HG02588 (cell line): ENCODE results near the gene RPS6KA4.

ENCODE experiments used
- ATAC-seq: cut with Tn5 transposase; IDR thresholded peaks from one replicate; pipeline ENCODE4 v1.9.1; 2021; ENCODE audit warnings: mild to moderate bottlenecking, moderate library complexity; ENCODE audit not compliant: unreplicated experiment

The RPS6KA4 gene

DNA sequence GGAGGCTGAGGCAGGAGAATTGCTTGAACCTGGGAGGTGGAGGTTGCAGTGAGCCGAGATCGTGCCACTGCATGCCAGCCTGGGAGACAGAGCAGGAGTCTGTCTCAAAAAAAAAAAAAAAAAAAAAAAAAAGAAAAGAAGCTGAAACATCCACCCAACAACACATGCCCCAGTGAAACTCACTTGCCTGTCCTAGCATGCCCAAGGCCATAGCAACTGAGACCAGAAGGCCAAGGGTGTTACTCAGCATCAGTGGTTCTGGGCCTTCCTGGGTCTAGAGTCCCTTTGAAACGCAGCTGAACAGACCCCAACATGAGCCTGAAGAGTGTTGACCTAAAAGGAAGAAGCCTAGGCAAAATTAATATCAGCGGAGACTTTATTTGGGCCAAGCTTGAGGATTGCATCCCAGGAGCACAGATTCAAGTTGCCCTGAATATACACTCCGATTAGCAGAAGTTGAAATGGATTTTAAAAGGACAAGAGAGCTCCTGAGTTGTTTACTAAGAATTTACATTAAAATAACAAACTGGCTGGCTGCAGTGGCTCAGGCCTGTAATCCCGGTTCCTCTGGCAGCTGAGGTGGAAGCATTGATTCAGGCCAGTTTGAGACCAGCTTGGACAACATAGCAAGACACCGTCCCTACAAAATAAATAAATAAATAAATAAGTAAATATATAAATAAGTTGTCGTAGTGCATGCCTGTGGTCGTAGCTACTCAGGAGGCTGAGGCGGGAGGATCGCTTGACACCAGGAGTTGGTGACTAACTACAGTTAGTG lies 34.1 kb upstream of the RPS6KA4 start:
- no peak for ATAC-seq

DNA sequence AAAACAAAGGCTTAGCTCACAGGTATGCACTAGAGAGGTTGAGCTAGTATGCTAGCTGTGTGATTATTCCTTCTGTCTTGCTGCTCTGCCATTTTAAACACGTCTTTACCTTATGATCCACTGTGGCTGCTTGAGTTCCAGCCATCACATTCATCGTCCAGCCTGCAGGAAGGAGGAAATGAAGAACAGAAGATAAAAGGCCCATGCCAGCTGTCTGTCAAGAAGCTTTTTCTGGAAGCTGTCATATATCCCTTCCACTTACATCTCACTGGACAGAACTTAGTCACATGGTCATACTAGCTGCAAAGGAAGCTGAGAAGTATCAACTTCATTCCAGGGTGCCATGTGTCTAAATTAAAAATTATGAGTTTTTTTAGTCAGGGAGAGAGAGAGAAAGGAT lies 31.6 kb upstream of the RPS6KA4 start:
- ATAC-seq, result no peak

DNA sequence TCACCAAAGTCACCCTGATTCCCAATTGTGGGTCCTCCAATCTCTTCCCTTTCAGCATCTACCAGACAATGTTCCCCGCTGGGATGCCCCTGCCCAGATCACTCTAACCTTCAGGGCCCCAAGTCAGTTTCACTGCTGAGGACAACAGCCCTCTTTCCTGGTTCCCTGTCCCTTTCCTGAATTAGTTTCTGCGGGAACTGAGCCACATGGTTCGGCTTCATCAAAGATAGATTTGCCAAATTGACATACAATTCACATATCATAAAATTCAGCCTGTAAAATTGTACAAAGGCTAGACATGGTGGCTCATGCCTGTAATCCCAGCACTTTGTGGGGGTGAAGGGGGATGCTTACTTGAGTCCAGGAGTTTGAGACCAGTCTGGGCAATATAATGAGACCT lies 31.0 kb upstream of the RPS6KA4 start:
- no peak for ATAC-seq

DNA sequence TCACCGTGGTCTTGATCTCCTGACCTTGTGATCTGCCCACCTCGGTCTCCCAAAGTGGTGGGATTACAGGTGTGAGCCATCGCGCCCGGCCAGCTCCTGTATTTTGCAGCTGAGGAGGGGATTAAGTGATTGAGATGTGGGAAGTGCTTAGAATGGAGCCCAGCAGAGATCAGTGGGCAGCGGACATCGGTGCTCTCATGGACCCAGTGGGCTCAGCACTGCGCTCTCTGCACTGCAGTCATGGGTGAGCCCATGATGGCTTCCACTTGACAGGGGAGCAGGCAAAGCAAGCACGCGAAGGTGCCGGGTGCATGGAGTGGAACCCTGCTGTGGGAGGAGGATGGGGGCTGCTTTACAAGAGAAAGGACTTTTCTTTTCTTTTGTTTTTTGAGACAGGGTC lies 28.1 kb upstream of the RPS6KA4 start:
- no peak for ATAC-seq

DNA sequence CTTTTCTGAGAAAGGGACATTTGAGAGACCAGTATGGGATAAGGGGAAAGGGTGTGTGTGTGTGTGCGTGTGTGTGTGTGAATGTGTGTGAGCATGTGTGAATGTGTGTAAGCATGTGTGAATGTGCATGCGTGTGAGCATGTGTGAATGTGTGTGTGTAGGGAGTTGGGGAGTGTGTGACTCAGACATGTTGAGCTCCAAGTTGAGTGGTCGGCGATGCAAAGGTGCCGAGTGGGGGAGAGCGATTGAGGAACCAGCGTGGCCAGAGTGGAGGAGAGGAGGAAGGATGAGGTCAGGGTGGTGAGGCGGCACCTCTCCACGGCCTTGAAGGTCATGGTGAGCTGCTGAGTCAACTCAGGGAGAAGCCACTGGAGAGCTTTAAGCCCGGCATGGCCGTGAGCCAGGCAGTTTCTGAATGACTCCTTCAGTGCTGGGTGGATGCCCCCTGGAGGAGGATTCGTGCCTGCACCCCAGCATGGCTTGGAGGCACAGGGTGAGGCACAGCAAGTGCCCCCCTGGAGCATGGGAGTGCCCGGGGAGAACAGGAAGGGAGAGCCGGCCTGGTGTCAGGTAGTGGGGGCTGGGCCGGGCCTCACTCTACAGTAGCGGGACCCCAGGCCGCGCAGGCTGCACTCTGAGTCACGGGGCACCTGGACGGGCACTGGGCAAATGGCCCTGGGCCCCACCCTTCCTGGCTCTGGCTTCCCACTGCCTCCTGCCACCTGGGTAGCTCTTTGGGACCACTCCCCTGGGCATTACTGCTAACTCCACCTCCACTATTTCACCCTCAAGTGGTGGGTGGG lies 27.2 kb upstream of the RPS6KA4 start:
- ATAC-seq, result peak; percentile 46

DNA sequence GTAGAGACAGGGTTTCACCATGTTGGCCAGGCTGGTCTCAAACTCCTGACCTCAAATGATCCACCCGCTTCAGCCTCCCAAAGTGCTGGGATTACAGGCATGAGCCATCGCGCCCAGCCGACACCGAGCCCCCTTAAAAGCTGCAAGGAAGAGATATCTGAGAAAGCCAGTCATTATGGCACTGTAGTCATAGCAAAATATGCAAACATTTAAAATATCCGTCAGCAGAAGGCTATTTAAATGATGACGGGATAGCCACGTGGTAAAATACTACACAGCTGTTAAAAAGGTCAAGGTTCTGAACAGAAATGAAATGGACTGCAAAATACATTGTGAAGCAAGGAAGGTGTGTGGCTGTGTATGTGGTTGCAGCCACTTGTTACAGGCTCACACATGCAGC lies 25.4 kb upstream of the RPS6KA4 start:
- ATAC-seq, result no peak

DNA sequence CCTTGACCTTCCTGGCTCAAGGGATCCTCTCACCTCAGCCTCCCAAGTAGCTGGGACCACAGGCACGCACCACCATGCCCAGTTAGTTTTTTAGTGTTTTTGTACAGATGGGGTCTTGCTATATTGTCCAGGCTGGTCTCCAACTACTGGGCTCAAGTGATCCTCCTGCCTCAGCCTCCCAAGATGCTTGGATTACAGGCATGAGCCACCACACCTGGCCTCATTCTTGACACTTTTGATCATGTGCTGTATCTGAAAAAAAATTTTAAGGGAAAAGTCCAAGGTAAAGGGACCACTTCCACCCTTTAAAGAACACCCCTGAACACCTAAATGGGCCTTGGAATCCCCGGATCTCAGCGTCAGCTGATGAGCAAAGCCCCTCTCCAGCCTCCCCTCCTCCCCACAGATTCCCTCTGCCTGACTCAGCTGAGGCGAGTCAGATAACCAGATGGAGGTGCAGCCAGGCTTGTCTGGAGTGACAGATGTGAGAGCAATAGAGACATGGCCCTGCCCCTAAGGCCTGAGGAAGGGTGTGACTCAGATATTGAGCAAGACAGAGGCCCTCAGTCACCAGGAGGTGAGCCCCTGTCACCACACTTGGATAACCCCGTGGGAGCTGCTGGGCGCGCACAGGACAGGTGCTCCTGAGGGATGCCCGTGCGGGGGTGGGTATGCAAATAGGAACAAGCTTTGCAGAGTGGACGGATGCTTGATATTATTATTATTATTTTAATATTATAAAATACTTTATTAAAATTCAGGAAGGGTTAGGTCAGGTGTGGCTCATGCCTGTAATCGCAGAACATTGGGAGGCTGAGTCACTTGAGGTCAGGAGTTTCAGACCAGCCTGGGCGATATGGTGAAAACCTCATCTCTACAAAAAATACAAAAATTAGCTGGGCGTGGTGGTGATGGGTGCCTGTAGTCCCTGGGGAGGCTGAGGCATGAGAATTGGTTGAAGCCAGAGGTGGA lies 23.9 kb upstream of the RPS6KA4 start:
- ATAC-seq, result peak; percentile 67

DNA sequence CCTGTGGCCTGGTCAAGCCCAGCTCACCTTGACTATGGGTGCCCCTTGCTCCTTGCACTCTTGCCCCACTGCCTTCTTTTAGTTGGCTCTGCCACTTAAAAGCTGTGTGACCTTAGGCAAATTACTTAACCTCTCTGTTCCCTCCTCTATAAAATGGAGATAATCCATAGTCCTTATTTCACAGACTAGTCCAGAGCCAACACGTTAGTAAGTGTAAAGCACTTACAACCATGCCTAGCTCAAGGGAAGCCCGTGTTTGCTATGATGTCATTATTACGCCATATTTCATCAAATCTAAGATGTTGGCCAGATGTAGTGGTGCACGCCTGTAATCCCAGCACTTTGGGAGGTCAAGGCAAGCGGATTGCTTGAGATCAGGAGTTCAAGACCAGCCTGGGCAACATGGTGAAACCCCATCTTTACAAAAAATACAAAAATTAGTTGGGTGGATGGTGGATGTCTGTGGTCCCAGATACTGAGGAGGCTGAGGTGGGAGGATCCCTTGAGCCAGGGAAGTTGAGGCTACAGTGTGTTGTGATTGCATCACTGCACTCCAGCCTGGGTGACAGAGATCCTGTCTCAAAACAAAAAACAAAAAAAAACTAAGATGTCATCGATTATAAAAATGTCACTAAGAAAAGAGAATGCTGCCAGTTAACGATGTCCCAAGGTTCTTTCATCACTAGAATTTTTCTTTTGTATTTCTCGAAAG lies 21.3 kb upstream of the RPS6KA4 start:
- ATAC-seq, result no peak

DNA sequence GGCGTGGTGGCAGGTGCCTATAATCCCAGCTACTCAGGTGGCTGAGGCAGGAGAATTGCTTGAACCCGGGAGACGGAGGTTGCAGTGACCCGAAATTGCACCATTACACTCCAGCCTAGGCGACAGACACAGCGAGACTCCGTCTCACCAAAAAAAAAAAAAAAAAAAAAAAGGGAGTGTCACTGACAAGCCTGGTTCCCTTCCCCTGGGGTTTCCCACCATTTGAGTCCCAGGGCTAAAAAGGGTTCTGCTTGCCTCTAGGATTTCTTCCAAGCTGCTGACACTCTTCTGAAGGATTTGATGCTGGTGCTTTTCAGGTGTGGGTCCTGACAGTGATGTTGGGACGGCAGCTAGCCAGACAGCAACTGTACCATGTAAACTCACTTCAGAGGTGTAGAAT lies 20.2 kb upstream of the RPS6KA4 start:
- ATAC-seq, result no peak

DNA sequence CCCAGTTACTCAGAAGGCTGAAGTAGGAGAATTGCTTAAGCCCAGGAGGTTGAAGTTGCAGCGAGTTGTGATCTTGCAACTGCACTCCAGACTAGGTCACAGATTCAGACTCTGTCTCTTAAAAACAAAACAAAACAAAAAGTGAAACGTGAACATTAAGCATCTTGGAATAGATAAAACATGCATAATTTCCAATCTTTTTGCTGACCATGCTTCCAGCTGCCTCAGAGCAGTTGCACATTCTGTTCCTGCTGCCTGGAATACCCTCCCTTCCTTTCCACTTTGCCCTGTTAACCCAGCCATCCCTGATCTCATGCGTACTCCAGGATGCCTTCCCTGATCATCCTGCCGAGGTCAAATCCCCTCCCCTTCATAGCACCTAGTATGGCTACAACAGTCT lies 19.7 kb upstream of the RPS6KA4 start:
- no peak for ATAC-seq

DNA sequence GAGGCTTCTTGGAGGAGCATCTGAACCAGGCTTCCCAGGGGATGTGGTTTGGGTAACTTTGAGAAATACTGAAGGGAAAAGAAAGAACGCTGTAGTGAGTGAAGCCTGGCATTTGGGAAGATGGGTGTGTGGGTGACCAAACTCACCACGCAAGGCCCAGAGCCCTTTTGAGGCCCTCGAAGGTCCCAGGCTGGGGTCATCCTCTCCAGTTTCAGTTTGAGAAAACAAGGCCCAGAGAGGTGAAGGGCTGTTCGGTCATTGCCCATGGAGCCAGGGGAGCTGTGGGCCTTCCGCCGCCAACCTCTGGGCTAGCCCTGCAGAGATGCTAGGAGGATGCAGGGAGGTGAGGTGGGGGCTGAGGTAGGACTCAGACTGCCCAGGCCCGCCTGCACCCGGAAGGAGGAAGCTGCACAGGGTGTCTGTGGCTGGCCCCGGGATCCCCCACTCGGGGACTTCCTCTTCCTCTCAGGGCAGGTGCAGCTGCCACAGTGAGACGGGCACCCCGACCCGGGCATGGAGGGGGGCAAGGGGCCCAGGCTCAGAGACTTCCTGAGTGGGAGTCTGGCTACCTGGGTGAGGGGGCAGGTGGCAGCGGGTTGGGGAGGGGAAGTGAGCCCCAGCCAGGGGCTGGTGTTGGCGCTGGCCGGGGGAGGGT lies 19.1 kb upstream of the RPS6KA4 start, which contains the start of gene CCDC88B:
TSS of gene CCDC88B (plus strand) at position 451 of the 655 bp plus-strand sequence. CDS start at position 514, 63 bp downstream.
- ATAC-seq, result peak; percentile 46

DNA sequence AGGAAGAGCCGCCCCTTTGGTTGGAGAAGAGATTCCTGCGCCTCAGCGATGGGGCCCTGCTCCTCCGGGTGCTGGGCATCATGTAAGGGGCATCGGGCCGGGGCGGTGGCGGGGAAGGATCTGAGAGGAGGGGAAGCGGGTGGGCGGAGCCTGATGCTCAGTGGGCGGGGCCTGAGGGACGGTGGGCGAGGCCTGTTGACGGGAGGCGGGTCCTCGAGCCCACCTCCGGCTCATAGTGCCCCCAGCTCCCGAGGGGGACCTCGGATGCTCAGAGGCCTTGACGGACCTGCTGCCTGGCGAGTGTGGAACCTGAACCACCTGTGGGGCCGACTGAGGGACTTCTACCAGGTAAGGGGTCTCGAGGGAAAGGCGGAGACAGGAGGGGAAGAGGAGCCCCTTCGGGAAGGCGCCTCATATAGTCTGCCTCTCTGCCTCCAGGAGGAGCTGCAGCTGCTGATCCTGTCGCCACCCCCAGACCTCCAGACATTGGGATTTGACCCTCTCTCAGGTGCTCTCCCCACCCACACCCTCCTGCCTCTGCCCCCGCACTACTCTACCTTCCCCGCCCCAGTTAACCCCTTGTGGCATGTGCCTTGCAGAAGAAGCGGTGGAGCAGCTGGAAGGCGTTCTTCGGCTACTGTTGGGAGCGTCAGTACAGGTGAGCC lies 18.2 kb upstream of the RPS6KA4 start:
- no peak for ATAC-seq

DNA sequence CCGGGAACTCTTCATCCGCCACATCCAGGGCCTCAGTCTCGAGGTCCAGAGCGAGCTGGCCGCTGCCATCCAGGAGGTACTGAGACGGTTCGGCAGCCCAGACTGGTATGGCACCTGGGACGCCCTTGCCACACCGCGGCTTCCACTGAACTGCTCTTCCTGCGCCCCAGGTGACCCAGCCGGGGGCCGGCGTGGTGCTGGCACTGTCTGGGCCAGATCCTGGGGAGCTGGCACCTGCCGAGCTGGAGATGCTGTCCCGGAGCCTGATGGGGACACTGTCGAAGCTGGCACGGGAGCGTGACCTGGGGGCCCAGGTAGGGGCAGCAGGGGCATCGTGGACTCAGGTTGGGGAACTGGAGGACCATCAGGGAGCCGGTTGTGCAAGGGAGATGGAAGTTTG lies 17.5 kb upstream of the RPS6KA4 start:
- no peak for ATAC-seq

DNA sequence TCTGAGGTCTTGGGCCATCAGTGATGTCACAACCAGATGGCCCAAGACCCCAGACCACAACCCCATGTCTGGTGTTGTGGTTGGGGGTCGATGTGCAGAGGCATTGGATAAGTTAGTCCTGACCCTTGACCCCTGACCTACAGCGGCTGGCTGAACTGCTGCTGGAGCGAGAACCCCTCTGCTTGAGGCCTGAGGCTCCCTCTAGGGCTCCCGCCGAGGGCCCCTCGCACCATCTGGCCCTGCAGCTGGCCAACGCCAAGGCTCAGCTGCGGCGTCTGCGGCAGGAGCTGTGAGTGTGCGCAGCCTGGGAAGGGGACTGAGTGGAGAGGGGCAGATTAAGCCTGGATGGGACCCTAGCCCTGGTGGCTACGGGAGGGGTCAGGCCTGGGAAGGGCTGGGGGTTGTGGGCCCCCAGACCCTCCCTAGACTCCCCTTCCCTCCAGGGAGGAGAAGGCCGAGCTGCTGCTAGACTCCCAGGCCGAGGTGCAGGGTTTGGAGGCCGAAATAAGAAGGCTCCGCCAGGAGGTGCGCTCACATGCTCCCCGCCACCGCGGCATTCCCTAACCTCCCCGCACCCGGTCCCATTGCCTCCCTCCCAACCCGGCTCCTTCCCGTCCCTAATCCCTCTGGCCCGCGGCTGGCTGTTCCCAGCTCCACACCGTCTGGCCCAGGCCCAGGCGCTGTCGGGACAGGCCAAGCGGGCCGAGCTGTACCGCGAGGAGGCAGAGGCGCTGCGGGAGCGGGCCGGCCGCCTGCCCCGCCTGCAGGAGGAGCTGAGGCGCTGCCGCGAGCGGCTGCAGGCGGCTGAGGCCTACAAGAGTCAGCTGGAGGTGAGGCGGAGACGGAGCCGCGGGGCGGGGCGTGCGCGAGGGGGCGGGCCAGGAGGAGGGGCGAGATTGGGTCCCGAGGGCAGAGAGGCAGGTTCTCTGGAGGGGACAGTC lies 16.8 kb upstream of the RPS6KA4 start:
- ATAC-seq, result no peak

DNA sequence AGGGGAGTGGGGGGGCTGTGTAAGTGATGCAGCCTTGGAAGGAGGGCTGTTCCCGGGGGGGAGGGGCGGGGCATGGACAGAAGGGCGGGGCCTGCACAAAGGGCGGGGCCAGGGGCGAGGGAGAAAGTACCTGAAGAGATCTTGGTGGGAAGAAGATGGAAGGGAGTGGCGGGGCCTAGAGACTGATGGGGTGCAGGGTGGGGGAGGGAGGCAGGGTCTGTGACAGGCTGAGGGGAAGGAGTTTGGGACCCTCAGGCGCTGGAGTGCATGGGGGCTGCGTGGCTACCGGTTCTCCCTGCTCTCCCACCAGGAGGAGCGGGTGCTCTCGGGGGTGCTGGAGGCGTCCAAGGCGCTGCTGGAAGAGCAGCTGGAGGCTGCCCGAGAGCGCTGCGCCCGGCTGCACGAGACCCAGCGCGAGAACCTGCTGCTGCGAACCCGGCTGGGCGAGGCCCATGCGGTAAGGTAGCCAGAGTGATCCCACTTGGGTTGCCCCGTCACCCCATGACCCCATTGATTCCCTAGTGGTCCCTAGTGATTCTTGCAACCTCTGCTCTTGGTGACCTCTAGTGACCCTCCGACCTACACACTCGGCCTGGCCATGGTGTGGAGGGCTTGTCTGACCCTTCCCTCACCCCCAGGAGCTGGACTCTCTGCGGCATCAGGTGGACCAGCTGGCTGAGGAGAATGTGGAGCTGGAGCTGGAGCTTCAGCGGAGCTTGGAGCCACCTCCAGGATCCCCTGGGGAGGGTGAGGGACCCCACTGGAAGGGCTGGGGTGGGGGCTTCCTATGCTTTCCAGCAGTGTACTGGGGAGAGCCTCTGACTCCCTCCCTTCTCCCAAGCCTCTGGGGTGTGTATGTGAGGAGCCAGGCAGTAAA lies 15.9 kb upstream of the RPS6KA4 start:
- ATAC-seq, result no peak

DNA sequence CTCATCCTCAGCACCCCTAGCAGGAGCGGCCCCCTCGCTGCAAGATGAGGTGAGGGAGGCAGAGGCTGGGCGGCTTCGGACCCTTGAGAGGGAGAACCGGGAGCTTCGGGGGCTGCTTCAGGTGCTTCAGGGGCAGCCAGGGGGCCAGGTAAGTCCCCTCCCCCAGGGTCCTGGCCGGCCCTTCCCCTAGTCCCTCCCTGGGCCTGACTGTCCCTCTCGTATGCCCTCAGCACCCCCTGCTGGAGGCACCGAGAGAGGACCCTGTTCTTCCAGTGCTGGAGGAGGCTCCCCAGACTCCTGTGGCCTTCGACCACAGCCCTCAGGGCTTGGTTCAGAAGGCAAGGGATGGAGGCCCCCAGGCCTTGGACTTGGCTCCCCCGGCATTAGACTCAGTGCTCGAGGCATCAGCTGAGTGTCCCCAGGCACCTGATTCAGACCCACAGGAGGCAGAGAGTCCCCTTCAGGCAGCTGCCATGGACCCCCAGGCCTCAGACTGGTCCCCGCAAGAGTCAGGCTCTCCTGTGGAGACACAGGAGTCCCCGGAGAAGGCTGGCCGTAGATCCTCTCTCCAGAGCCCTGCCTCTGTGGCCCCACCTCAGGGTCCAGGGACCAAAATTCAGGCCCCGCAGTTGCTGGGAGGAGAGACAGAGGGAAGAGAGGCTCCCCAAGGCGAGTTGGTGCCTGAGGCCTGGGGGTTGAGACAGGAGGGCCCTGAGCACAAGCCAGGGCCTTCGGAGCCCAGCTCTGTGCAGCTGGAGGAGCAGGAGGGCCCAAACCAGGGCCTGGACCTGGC lies 15.0 kb upstream of the RPS6KA4 start:
- no peak for ATAC-seq

DNA sequence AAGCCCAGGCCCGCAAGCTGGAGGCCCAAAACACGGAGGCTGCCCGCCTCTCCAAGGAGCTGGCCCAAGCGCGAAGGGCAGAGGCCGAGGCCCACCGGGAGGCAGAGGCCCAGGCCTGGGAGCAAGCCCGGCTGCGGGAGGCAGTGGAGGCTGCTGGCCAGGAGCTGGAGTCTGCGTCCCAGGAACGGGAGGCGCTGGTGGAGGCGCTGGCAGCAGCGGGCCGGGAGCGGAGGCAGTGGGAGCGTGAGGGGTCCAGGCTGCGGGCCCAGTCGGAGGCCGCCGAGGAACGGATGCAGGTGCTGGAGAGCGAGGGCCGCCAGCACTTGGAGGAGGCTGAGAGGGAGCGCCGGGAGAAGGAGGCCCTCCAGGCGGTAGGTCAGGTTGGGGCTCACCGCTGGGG lies 14.2 kb upstream of the RPS6KA4 start:
- ATAC-seq, result no peak
